ENCODE data around the gene RBAK.
A peak's percentile ranks its signal among the peaks of the same experiment; 100 is the strongest.
"Not testable (repeated sequence)": the region's sequence is repeated elsewhere in the genome, so short reads cannot be mapped to it uniquely, and the experiment has no call there.

RBAK gene

GRCh38 chr7:5045558-5046396, at the start of gene RBAK:
Gene RBAK (plus strand): TSS chr7:5045860. CDS start chr7:5048077, 2,217 bp downstream.
- peak; percentile 97 for DNase-seq

- DNase-seq, result no peak
These were observed 48.9 kb upstream of the RBAK start for GRCh38 chr7:4996696-4997222.

DNA sequence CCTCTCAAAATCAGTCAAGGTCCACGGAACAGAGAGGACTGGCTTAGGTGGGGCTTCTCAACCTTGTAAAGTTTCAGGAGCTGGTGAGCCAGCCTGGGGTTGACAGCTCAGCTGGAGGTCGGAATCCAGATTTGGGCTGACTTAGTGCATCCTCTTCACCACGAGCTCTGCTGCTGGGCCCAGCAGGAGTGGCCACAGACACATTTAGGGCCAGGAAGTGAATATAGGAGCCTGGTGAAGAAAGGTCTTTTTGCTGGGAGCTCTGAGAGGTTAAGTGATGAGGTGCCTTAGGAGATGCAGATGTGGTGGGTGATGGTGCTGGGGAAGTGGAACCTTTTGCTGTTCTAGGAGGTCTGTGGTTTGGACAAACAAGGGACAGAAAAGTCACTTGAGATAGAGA, 47.4 kb upstream of the RBAK start:
- DNase-seq, result no peak

- DNase-seq, result no peak
These were observed 46.8 kb upstream of the RBAK start for GRCh38 chr7:4998910-4999309.

DNA sequence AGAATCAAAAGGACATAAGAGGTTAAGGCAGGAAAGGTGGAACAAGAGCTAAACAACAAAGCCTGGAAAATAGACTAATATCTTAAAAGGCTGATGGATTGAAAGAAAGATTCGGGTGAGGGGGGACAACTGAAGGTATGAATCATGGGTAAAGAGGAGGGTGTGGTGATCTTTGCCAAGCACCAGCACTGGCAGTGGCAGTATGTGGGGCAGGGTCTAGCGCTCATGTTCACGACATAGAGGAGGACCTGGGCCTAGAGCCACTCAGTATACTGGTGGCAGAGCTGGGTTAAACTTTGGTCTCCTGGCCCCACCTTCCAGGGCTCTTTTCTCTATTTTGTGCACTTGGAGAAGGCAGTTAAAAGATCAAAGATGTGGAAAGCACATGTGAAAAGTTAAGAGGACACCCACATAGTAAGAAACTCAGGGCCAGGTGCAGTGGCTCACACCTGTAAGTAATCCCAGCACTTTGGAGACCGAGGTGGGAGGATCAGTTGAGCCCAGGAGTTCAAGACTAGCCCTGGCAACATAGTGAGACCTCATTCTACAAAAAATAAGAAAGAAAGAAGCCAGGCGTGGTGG, 46.2 kb upstream of the RBAK start:
- no peak for DNase-seq

DNA sequence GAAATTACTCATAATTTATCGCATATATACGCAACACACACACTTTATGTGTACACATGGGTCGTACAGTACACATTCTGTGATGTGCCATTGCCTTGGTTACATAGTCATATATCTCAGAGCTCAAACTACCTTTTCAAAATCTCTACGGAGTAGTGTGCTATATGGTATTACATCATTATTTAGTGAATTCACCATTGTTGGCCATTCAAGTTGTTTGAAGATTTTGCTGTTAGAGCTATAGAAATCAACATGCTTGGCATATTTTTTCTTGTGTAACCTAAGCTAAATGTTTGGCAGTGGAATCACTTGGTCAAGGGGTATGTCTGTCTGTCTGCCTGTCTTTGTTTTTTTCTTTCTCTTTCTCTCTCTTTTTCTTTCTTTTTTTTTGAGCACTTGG, 44.7 kb upstream of the RBAK start:
- DNase-seq, result no peak

DNA sequence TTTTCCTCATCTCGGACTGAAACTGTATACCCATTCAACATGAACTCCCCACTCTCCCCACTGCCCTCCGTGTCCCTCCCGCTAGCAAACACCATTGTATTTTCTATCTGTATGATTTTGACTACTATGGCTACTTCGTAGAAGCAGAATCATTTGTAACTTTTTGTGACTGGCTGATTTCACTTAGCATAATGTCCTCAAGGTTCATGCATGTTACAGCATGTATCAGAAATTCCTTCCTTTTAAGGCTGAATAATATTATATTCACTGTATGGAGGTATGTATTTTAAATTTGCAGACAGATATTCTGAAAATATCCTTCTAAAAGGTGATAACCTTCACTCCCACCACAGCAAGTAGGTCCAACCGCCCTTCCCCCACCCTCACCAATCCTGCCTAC, 43.7 kb upstream of the RBAK start:
- DNase-seq, result no peak

DNA sequence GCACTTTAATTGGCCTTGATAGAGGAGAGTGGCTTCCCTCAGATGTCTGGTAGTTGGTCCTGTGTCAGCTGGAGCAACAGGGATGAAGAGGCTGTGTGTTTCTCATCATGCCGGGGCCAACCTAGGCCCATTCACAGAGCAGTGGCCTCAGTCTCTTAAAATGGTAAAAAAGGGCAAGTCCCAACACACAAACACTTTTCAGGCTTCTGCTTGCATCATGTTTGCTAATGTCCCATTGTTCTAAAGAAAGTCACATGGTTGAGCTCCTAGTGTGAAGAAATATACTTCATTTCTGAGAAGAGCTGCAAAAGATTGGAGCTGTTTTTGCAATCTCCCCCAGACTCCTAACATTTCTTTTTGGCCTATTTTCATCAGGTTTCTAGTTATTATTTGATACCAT, 40.6 kb upstream of the RBAK start:
- DNase-seq, result no peak

DNA sequence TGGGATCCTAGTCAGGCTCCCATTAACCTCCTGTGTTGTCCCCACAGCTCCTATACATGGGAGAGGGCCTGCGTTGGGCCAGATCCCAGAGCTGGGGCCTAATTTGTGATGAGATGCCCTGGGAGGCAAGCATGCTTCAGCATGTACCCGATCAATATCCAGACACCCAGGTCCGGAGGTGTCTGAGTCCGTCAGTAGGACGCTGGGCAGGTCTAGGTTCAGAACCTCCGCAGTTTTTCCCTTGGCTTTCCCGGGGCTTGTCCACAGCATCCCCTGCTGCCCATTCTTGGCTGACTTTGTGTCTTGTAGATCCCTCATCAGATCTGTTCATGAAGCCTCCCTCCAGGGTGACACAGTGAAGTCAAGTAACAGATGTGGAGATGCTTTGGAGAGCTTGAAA, 32.7 kb upstream of the RBAK start:
- DNase-seq, result no peak

DNA sequence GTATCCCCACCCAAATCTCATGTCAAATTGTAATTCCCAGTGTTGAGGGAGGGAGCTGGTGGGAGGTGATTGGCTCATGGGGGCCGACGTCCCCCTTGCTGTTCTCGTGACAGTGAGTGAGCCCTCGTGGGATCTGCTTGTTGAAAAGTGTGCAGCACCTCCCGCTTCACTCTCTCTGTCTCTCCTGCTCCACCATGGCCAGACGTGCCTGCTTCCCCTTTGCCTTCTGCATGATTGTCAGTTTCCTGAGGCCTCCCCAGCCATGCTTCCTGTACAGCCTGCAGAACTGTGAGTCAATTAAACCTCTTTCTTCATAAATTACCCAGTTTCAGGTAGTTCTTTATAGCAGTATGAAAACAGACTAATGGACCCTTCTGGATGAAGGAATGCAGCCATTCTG, 29.7 kb upstream of the RBAK start:
- not testable (repeated sequence) for DNase-seq

DNA sequence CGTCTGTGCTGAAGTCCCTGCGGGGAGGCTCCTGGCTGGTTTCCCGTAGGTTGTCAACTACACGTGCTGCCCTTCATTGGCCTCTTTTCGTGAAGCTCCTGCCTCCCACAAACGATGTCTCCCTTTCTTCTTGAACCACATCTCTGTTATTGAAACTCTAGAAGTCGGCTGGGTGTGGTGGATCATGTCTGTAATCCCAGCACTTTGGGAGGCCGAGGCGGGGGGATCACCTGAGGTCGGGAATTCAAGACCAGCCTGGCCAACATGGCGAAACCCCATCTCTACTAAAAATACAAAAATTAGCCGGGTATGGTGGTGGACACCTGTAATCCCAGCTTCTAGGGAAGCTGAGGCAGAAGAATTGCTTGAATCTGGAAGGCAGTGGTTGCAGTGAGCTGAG, 28.0 kb upstream of the RBAK start:
- not testable (repeated sequence) for DNase-seq

GRCh38 chr7:5020098-5020497, 25.6 kb upstream of the RBAK start:
- no peak for DNase-seq

DNA sequence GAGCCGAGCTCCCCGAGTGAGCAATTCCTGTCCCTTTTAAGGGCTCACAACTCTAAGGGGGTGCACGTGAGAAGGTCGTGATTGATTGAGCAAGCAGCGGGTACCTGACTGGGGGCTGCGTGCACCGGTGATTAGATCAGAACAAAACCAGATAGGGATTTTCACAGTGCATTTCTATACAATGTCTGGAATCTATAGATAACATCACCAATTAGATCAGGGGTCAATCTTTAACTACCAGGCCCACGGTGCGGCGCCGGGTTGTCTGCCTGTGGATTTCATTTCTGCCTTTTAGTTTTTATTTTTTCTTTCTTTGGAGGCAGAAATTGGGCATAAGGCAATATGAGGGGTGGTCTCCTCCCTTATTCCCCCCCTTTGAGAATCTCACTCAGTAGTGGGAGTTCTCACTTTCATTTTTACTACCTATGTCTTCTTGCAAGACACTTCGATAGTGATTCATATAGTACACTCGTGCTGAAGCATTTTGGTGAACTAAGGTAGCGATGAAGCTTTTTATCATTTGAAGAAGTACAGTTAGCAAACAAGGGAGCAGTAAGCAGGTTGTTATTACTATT, 24.6 kb upstream of the RBAK start:
- not testable (repeated sequence) for DNase-seq

GRCh38 chr7:5023626-5024025, 22.0 kb upstream of the RBAK start:
- not testable (repeated sequence) for DNase-seq

DNA sequence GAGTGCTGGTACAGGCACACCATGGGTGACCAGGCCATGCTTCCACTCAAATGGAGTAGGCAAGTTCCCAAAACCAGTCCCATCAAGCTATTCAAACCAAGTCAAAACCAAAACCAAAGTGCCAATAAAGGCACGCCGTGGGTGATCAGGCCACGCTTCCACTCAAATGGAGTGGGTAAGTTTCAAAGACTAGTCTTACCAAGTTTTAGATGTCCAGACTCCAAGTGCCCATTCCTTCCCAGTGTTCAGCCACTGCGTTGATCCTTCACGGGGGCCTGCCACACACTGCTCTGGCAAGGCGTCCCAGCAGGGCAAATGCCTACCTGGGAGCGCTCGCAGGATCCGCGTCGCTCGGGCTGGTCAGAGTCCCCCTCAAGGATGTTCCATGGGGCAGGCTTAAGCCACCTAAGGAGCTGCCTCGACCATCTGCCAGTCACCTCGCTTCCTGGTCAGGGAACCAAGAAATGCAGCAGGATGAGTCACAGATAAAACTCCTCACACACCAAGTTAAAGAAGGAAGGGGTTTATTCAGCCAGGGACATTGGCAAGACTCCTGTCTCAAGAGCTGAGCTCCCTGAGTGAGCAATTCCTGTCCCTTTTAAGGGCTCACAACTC, 17.8 kb upstream of the RBAK start:
- not testable (repeated sequence) for DNase-seq

GRCh38 chr7:5033186-5033585, 12.5 kb upstream of the RBAK start:
- DNase-seq, result not testable (repeated sequence)

- no peak for DNase-seq
These were observed 10.4 kb upstream of the RBAK start for GRCh38 chr7:5035276-5035675.

DNA sequence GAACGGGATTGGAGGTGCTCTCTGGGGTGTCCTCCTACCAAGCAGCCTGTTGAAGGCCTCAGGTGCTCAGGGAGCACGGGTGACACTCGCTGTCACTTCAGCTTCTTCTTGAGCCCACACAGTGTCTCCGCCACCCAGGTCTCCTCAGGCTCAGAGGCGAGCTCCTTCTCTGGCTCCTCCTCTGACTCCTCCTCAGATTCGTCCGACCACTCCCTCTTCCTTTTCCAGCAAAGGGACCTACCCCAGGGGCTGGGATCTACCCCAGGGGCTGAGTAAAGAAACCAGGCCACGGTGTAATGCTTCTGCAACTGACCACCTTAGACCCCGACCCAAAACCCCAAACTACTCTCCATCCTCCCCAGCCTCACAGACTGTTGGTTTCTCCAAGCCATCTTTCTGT, 9.2 kb upstream of the RBAK start:
- no peak for DNase-seq

DNA sequence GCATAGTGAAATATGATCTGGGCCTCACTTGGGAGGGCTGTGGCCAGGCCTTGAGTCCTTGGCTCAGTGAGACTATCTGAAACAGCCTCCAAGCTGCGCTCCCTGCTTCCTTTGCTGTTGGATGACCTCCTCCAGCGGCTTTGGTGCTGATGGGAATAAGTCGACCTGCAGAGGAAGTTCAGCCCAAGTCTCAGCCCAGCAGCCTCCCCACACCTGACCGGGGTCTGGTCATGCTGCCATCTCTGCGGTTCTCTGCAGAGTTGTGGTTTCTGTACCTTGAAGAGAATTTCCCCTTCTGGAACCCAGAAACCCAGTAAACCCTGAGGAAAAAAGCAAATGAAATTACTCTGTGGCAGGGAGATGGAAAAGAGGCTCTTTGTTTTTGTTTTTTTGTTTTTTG, 4.6 kb upstream of the RBAK start:
- DNase-seq, result no peak

GRCh38 chr7:5043661-5044060, 2.0 kb upstream of the RBAK start:
- no peak for DNase-seq

DNA sequence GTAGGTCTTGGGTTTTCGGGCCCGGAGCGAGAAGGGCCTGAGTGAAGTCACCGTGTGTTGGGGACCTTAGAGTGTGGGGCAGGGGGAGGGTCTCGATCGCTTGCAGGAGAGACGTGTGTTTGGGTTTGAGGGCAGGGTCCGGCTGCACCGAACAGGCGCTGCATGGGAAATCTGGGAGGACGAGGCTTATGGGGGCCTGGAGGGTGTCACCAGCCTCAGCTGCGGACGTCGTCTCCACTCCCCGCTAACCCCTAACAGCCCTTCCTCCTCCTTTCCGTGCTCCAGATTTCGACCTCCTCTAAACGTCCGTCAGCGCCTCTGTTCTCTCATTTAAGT, 705 bp downstream of the RBAK start:
- DNase-seq, result peak; percentile 27

GRCh38 chr7:5047127-5047526, 1.5 kb downstream of the RBAK start:
- DNase-seq, result not testable (repeated sequence)

- no peak for DNase-seq
These were observed 5.0 kb downstream of the RBAK start for GRCh38 chr7:5050676-5051075.

GRCh38 chr7:5051731-5052130, 6.1 kb downstream of the RBAK start:
- not testable (repeated sequence) for DNase-seq
